Osteocyte (in vitro differentiated cells): ENCODE measurements around the gene MRPL1. TPM values are rescaled to one million over a fixed set of nuclear protein-coding genes. Genes with fewer than 3 reads are reported as not detected.
"Not testable (repeated sequence)": the region's sequence is repeated elsewhere in the genome, so short reads cannot be mapped to it uniquely, and the experiment has no call there.

Source experiments
- DNase-seq: peaks from one replicate; pipeline ENCODE4 v3.0.0; 2021; ENCODE audit warnings: mixed read lengths; ENCODE audit not compliant: unreplicated experiment; ENCODE audit errors: extremely low spot score
- H3K27ac Mint-ChIP-seq: one replicate; pipeline ENCODE4 v1.8.0; 2021; ENCODE audit warnings: mild to moderate bottlenecking, mixed read lengths; ENCODE audit not compliant: unreplicated experiment
- H3K27me3 Mint-ChIP-seq: one replicate; pipeline ENCODE4 v1.8.0; 2021; ENCODE audit warnings: mixed read lengths; ENCODE audit not compliant: unreplicated experiment
- H3K36me3 Mint-ChIP-seq: one replicate; pipeline ENCODE4 v1.8.0; 2021; ENCODE audit warnings: mixed read lengths; ENCODE audit not compliant: unreplicated experiment
- H3K4me1 Mint-ChIP-seq: one replicate; pipeline ENCODE4 v1.8.0; 2021; ENCODE audit warnings: mixed read lengths; ENCODE audit not compliant: unreplicated experiment
- H3K4me3 Mint-ChIP-seq: one replicate; pipeline ENCODE4 v1.8.0; 2021; ENCODE audit warnings: mild to moderate bottlenecking, moderate library complexity, mixed read lengths; ENCODE audit not compliant: unreplicated experiment
- H3K9me3 Mint-ChIP-seq: one replicate; pipeline ENCODE4 v1.8.0; 2021; ENCODE audit warnings: mixed read lengths; ENCODE audit not compliant: unreplicated experiment
- CTCF ChIP-seq: fragments of 200-600 bp; sonication (generic); IDR thresholded peaks from 2 replicates; pipeline ENCODE4 v1.5.0; 2021; ENCODE audit warnings: antibody characterized with exemption, mild to moderate bottlenecking, moderate library complexity
- total RNA-seq: library from RNA; stranded (reverse); gene quantifications from 2 replicates; pipeline ENCODE4 v1.2.1, GENCODE V29; 2021

Gene MRPL1
- total RNA-seq, 1 donor from 2014 or later, result 25.5 TPM

- no peaks in the 10 kb centered on the region for H3K9me3 Mint-ChIP-seq
- H3K4me1 Mint-ChIP-seq, result peaks cover 23% of the 10 kb centered on the region
- peaks cover 3% of the 10 kb centered on the region for H3K27me3 Mint-ChIP-seq
- no peak for DNase-seq
- H3K27ac Mint-ChIP-seq, result peak overlapping the region; percentile 100
- H3K4me3 Mint-ChIP-seq, result peak overlapping the region; percentile 96
- peaks cover 4% of the 10 kb centered on the region for H3K36me3 Mint-ChIP-seq
- no peak for TF ChIP-seq CTCF
Measured at GRCh38 chr4:77861495-77861894, 1.1 kb upstream of the MRPL1 start.

- H3K27me3 Mint-ChIP-seq, H3K9me3 Mint-ChIP-seq, H3K36me3 Mint-ChIP-seq, DNase-seq: not testable (repeated sequence)
- H3K4me3 Mint-ChIP-seq, result peak overlapping the region; percentile 96
- H3K27ac Mint-ChIP-seq, result peak overlapping the region; percentile 100
- H3K4me1 Mint-ChIP-seq, result peaks cover 23% of the 10 kb centered on the region
Measured at GRCh38 chr4:77863341-77863740, 711 bp downstream of the MRPL1 start.

GRCh38 chr4:77865259-77865658, 2.6 kb downstream of the MRPL1 start:
- Mint-ChIP-seq H3K9me3 (no peaks in the 10 kb centered on the region), H3K4me3 (no peak overlapping the region), H3K27ac (no peak overlapping the region), H3K36me3 (peaks cover 5% of the 10 kb centered on the region), H3K4me1 (peaks cover 23% of the 10 kb centered on the region), H3K27me3 (no peaks in the 10 kb centered on the region)
- no peak for TF ChIP-seq CTCF
- no peak for DNase-seq

GRCh38 chr4:77872723-77873445, 10.3 kb downstream of the MRPL1 start:
- H3K27ac Mint-ChIP-seq, result no peak overlapping the region
- peaks cover 10% of the 10 kb centered on the region for H3K36me3 Mint-ChIP-seq
- no peaks in the 10 kb centered on the region for H3K9me3 Mint-ChIP-seq
- TF ChIP-seq CTCF, result no peak
- no peak for DNase-seq
- H3K4me3 Mint-ChIP-seq, result no peak overlapping the region
- H3K27me3 Mint-ChIP-seq, result no peaks in the 10 kb centered on the region
- H3K4me1 Mint-ChIP-seq, result peaks cover 1% of the 10 kb centered on the region

GRCh38 chr4:77877167-77877566, 14.5 kb downstream of the MRPL1 start:
- no peak for TF ChIP-seq CTCF
- Mint-ChIP-seq H3K27ac (no peak overlapping the region), H3K4me1 (peaks cover 4% of the 10 kb centered on the region), H3K4me3 (no peak overlapping the region), H3K9me3 (no peaks in the 10 kb centered on the region), H3K36me3 (peaks cover 12% of the 10 kb centered on the region), H3K27me3 (no peaks in the 10 kb centered on the region)
- no peak for DNase-seq
